Measurements from ENCODE around the gene PRKCH. TPM values are rescaled to one million over a fixed set of nuclear protein-coding genes. Genes with fewer than 3 reads are reported as not detected.

Gene PRKCH
- total RNA-seq, 1 donor, result 3.3 TPM

DNA sequence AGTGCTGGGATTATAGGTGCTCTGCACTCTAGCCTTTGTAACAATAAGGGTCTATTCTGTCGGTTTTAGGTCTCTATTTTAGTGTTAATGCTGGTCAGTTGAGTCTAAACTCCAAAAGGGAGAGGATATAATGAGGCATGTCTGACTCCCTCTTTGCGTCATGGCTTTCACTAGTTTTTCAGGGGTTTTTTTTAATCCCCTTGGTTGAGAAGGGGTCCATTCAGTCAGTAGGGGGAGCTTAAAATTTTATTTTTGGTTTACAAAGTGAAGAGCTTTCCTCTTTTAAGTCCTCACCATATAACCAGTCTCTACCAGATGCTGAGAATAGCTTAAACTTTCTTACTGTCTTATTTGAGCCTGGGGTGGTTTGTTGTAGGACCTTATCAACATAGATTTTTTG is 106.9 kb downstream of the PRKCH start:
- Histone ChIP-seq H4K20me1 (ENCODE audit: insufficient read depth, low read length) (no peaks in the 10 kb centered on the region), H3K79me2 (ENCODE audit: insufficient read depth, low read length) (no peaks in the 10 kb centered on the region)

DNA sequence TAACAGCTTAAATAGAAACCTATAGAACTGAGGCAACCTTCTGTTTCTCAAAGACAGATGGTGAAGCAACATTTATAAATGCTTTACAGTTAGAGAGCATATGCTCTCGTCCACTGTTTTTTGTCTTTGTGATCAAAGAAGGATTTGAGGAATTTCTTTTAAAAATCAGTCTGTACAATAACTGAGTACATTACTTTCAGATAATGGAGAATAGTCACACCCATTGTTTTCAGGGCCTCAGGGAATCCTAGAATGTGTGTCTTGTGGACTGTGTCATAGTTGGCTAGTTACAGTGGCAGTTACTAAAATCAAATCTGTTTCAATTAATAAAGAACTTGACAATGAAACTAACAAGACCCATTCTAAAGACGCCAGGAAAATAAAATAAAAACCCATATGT is 107.9 kb downstream of the PRKCH start:
- Histone ChIP-seq H4K20me1 (ENCODE audit: insufficient read depth, low read length) (no peaks in the 10 kb centered on the region), H3K36me3 (ENCODE audit: insufficient read depth, low read length) (no peaks in the 10 kb centered on the region), H3K4me2 (ENCODE audit: insufficient read depth, low read length) (no peak overlapping the region), H3K4me1 (ENCODE audit: insufficient read depth, low read length) (no peaks in the 10 kb centered on the region), H3K9me3 (ENCODE audit: low read depth, low read length) (no peaks in the 10 kb centered on the region), H3K79me2 (ENCODE audit: insufficient read depth, low read length) (no peaks in the 10 kb centered on the region), H3K4me3 (ENCODE audit: insufficient read depth, low read length) (no peak overlapping the region), H2AFZ (ENCODE audit: low read length) (no peak overlapping the region), H3K27ac (ENCODE audit: low read depth, low read length) (no peak overlapping the region), H3K27me3 (ENCODE audit: insufficient read depth, low read length) (peaks cover 10% of the 10 kb centered on the region)
- DNase-seq (ENCODE audit: insufficient read length, low spot score, missing footprints), result no peak
- TF ChIP-seq, protein P1, sequence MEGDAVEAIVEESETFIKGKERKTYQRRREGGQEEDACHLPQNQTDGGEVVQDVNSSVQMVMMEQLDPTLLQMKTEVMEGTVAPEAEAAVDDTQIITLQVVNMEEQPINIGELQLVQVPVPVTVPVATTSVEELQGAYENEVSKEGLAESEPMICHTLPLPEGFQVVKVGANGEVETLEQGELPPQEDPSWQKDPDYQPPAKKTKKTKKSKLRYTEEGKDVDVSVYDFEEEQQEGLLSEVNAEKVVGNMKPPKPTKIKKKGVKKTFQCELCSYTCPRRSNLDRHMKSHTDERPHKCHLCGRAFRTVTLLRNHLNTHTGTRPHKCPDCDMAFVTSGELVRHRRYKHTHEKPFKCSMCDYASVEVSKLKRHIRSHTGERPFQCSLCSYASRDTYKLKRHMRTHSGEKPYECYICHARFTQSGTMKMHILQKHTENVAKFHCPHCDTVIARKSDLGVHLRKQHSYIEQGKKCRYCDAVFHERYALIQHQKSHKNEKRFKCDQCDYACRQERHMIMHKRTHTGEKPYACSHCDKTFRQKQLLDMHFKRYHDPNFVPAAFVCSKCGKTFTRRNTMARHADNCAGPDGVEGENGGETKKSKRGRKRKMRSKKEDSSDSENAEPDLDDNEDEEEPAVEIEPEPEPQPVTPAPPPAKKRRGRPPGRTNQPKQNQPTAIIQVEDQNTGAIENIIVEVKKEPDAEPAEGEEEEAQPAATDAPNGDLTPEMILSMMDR (IDR thresholded peaks at IDR 0.05; ENCODE audit: extremely low read depth, low read depth, low read length), result no peak

More for the DNA sequence above, 106.9 kb downstream of the PRKCH start:
- Histone ChIP-seq H3K4me2 (ENCODE audit: insufficient read depth, low read length) (no peak overlapping the region), H3K27me3 (ENCODE audit: insufficient read depth, low read length) (peaks cover 10% of the 10 kb centered on the region), H3K4me3 (ENCODE audit: insufficient read depth, low read length) (no peak overlapping the region), H3K36me3 (ENCODE audit: insufficient read depth, low read length) (no peaks in the 10 kb centered on the region), H3K9me3 (ENCODE audit: low read depth, low read length) (no peaks in the 10 kb centered on the region), H3K27ac (ENCODE audit: low read depth, low read length) (no peak overlapping the region), H2AFZ (ENCODE audit: low read length) (no peak overlapping the region), H3K4me1 (ENCODE audit: insufficient read depth, low read length) (no peaks in the 10 kb centered on the region)
- TF ChIP-seq, protein P1 (IDR thresholded peaks at IDR 0.05; ENCODE audit: extremely low read depth, low read depth, low read length), result no peak
- DNase-seq (ENCODE audit: insufficient read length, low spot score, missing footprints), result no peak

DNA sequence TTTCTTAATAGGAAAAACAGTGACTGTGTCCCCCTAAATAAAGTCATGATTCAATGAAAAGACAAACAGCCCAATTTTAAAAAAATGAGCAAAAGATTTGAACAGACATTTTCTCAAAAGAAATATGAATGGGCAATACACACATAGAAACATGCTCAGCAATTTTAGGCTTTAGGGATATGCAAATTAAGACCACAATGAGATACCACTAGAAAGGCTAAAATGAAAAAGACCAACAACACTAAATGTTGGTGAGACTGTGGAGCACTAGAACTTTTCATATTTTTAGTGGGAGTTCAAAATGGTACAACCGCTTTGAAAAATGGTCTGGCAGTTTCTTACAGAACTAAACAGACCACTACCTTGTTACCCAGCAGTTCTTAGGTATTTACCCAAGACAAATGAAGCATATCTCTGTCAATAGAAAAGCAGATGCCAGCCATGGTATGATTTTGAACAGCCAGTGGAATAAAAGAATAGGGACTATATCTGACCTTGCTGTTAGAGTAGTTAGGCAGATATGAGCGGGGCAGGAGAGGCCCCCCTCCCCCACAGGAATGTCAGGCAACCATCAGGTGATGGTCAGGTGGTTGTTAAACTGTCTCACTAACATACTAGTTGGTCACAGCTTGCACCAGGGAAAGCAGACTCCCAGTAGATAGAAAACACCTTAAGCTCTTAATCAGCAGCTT is 108.8 kb downstream of the PRKCH start:
- H3K4me2 ChIP-seq (ENCODE audit: insufficient read depth, low read length), result no peak overlapping the region
- H3K36me3 ChIP-seq (ENCODE audit: insufficient read depth, low read length), result no peaks in the 10 kb centered on the region
- no peak overlapping the region for H3K4me3 ChIP-seq (ENCODE audit: insufficient read depth, low read length)
- peaks cover 10% of the 10 kb centered on the region for H3K27me3 ChIP-seq (ENCODE audit: insufficient read depth, low read length)
- no peaks in the 10 kb centered on the region for H3K9me3 ChIP-seq (ENCODE audit: low read depth, low read length)
- H4K20me1 ChIP-seq (ENCODE audit: insufficient read depth, low read length), result no peaks in the 10 kb centered on the region
- no peak for DNase-seq (ENCODE audit: insufficient read length, low spot score, missing footprints)
- H3K27ac ChIP-seq (ENCODE audit: low read depth, low read length), result no peak overlapping the region
- H3K4me1 ChIP-seq (ENCODE audit: insufficient read depth, low read length), result no peaks in the 10 kb centered on the region
- H2AFZ ChIP-seq (ENCODE audit: low read length), result no peak overlapping the region
- TF ChIP-seq, protein P1 (IDR thresholded peaks at IDR 0.05; ENCODE audit: extremely low read depth, low read depth, low read length), result no peak
- no peaks in the 10 kb centered on the region for H3K79me2 ChIP-seq (ENCODE audit: insufficient read depth, low read length)

DNA sequence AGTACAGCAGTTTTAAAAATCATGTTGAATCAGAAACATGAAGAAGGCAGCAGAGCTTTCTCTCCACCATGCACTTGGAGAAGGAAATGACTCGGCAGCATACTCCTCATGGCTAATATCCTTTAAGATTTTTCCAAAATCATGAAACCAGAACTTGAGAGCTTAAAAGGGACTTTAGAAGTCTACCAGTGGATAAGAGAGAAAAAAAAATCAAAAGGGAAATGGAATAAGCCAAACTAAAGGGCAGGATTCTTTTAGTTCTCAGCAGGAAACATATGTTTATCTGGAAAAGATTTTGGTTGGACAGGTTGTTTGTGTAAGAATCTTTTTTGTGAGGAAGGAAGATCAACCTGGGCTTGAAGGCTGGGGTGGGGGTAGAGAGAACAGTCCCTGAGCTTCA is 111.8 kb downstream of the PRKCH start:
- H3K27me3 ChIP-seq (ENCODE audit: insufficient read depth, low read length), result peaks cover 9% of the 10 kb centered on the region
- no peaks in the 10 kb centered on the region for H3K79me2 ChIP-seq (ENCODE audit: insufficient read depth, low read length)
- no peaks in the 10 kb centered on the region for H3K9me3 ChIP-seq (ENCODE audit: low read depth, low read length)
- DNase-seq (ENCODE audit: insufficient read length, low spot score, missing footprints), result no peak
- H3K36me3 ChIP-seq (ENCODE audit: insufficient read depth, low read length), result no peaks in the 10 kb centered on the region
- H4K20me1 ChIP-seq (ENCODE audit: insufficient read depth, low read length), result no peaks in the 10 kb centered on the region
- no peak overlapping the region for H3K27ac ChIP-seq (ENCODE audit: low read depth, low read length)
- H3K4me2 ChIP-seq (ENCODE audit: insufficient read depth, low read length), result no peak overlapping the region
- no peaks in the 10 kb centered on the region for H3K4me1 ChIP-seq (ENCODE audit: insufficient read depth, low read length)
- TF ChIP-seq, protein P1 (IDR thresholded peaks at IDR 0.05; ENCODE audit: extremely low read depth, low read depth, low read length), result no peak
- H3K4me3 ChIP-seq (ENCODE audit: insufficient read depth, low read length), result no peak overlapping the region
- peak overlapping the region; percentile 61 for H2AFZ ChIP-seq (ENCODE audit: low read length)
